ENCODE data around the gene TPO. TPM values are rescaled to one million over a fixed set of nuclear protein-coding genes. Genes with fewer than 3 reads are reported as not detected.

Gene TPO
- total RNA-seq, 1 experiment from 2014 or later = not detected

GRCh38 chr2:1478311-1479305 is 65.3 kb downstream of the TPO start:
- Histone ChIP-seq H3K9me3 (ENCODE audit: insufficient read depth, low read depth) (no peaks in the 10 kb centered on the region), H3K4me2 (no peak overlapping the region), H3K27me3 (ENCODE audit: insufficient read depth, low read depth) (peaks cover 89% of the 10 kb centered on the region), H3K9me2 (ENCODE audit: insufficient read depth) (no peaks in the 10 kb centered on the region), H3K4me3 (no peak overlapping the region), H3F3A (ENCODE audit: insufficient read depth, low read depth) (no peaks in the 10 kb centered on the region), H4K20me1 (ENCODE audit: insufficient read depth) (no peaks in the 10 kb centered on the region; the same call in 1 of the 2 replicates), H3K27ac (no peak overlapping the region), H3K4me1 (replicated peaks; ENCODE audit: insufficient read depth) (no peaks in the 10 kb centered on the region), H3K36me3 (ENCODE audit: low read depth) (no peaks in the 10 kb centered on the region), H3K79me2 (ENCODE audit: low read depth) (no peaks in the 10 kb centered on the region), H2AFZ (no peak overlapping the region)
- intact Hi-C loops (cut with micrococcal nuclease; ENCODE audit: unreplicated experiment) = no loop called here
- ChIA-PET CTCF (no interaction called here), POLR2A (ENCODE audit: unreplicated experiment) (no interaction called here)
- TF ChIP-seq EZH2 (IDR thresholded peaks at IDR 0.05; ENCODE audit: low read depth) = no peak
- TF ChIP-seq CTCF (conservative IDR thresholded peaks at IDR 0.05) = no peak
- BruUV-seq (replicated peaks) = no TSS peak
- DNase-seq = no peak

GRCh38 chr2:1479346-1479745 is 66.1 kb downstream of the TPO start:
- Histone ChIP-seq H2AFZ (no peak overlapping the region), H3K36me3 (ENCODE audit: low read depth) (no peaks in the 10 kb centered on the region), H3K4me1 (replicated peaks; ENCODE audit: insufficient read depth) (no peaks in the 10 kb centered on the region), H4K20me1 (ENCODE audit: insufficient read depth) (no peaks in the 10 kb centered on the region), H3K9me2 (ENCODE audit: insufficient read depth) (no peaks in the 10 kb centered on the region), H3K27me3 (ENCODE audit: insufficient read depth, low read depth) (peaks cover 89% of the 10 kb centered on the region), H3K9me3 (ENCODE audit: insufficient read depth, low read depth) (no peaks in the 10 kb centered on the region), H3K79me2 (ENCODE audit: low read depth) (no peaks in the 10 kb centered on the region), H3K27ac (no peak overlapping the region), H3K4me3 (no peak overlapping the region), H3F3A (ENCODE audit: insufficient read depth, low read depth) (no peaks in the 10 kb centered on the region), H3K4me2 (no peak overlapping the region)
- intact Hi-C loops (cut with micrococcal nuclease; ENCODE audit: unreplicated experiment) = no loop called here
- DNase-seq = no peak
- no TSS peak for BruUV-seq (replicated peaks)
- no peak for TF ChIP-seq EZH2 (IDR thresholded peaks at IDR 0.05; ENCODE audit: low read depth)
- no peak for TF ChIP-seq CTCF (conservative IDR thresholded peaks at IDR 0.05)
- ChIA-PET POLR2A (ENCODE audit: unreplicated experiment) (no interaction called here), CTCF (no interaction called here)

GRCh38 chr2:1480671-1481076 is 67.4 kb downstream of the TPO start:
- H3K27me3 ChIP-seq (ENCODE audit: insufficient read depth, low read depth) = peaks cover 91% of the 10 kb centered on the region
- POLR2A ChIA-PET (ENCODE audit: unreplicated experiment) = no interaction called here
- H4K20me1 ChIP-seq (ENCODE audit: insufficient read depth) = no peaks in the 10 kb centered on the region
- DNase-seq = no peak
- intact Hi-C loops (cut with micrococcal nuclease; ENCODE audit: unreplicated experiment) = no loop called here
- no peak overlapping the region for H3K4me3 ChIP-seq
- H3K27ac ChIP-seq = no peak overlapping the region
- CTCF ChIA-PET = no interaction called here
- H3K9me3 ChIP-seq (ENCODE audit: insufficient read depth, low read depth) = no peaks in the 10 kb centered on the region
- no peak overlapping the region for H2AFZ ChIP-seq
- H3K9me2 ChIP-seq (ENCODE audit: insufficient read depth) = no peaks in the 10 kb centered on the region
- H3K36me3 ChIP-seq (ENCODE audit: low read depth) = no peaks in the 10 kb centered on the region
- H3K4me1 ChIP-seq (replicated peaks; ENCODE audit: insufficient read depth) = no peaks in the 10 kb centered on the region
- BruUV-seq (replicated peaks) = no TSS peak
- H3F3A ChIP-seq (ENCODE audit: insufficient read depth, low read depth) = no peaks in the 10 kb centered on the region
- TF ChIP-seq EZH2 (IDR thresholded peaks at IDR 0.05; ENCODE audit: low read depth) (no peak), CTCF (conservative IDR thresholded peaks at IDR 0.05) (no peak)
- H3K4me2 ChIP-seq = no peak overlapping the region
- no peaks in the 10 kb centered on the region for H3K79me2 ChIP-seq (ENCODE audit: low read depth)
